Panc1 (cell line): ENCODE measurements around the gene EHBP1L1. TPM values are rescaled to one million over a fixed set of nuclear protein-coding genes. Genes with fewer than 3 reads are reported as not detected.
A peak's percentile ranks its signal among the peaks of the same experiment; 100 is the strongest.
"Not testable (repeated sequence)": the region's sequence is repeated elsewhere in the genome, so short reads cannot be mapped to it uniquely, and the experiment has no call there.

Source experiments
- ATAC-seq: fragments of 200-7000 bp; cut with Tn5 transposase; 2 replicates; pipeline ENCODE4 v1.9.1; 2020; ENCODE audit warnings: mild to moderate bottlenecking, moderate library complexity
- BruUV-seq: library from RNA; stranded (reverse); fragments of 400-500 nt; replicated peaks from 2 replicates; lab custom pipeline; 2021; lab: Mats Ljungman, UMichigan
- CTCF ChIA-PET: fragments of 300-600 bp; sonication (Branson Sonifier 250); formaldehyde crosslinking; loops from one replicate; lab custom pipeline; 2022; ENCODE audit warnings: antibody characterized with exemption; lab: Charles Lee
- POLR2A ChIA-PET: fragments of 300-600 bp; sonication (Branson Sonifier 250); formaldehyde crosslinking; loops from one replicate; lab custom pipeline; 2022; ENCODE audit warnings: antibody characterized with exemption; lab: Charles Lee
- DNase-seq: peaks from one replicate; pipeline ENCODE4 v3.0.0-alpha.2; 2010; ENCODE audit warnings: low read depth, low spot score
- H3K27ac ChIP-seq: 2 replicates; pipeline ENCODE4 v1.5.1; 2011; ENCODE audit warnings: mild to moderate bottlenecking, low read length, inconsistent platforms
- H3K27me3 ChIP-seq: fragments of 200-500 bp; sonication (Bioruptor generic); 2 replicates; pipeline ENCODE4 v1.6.0; 2014; ENCODE audit warnings: low read length, inconsistent platforms; ENCODE audit not compliant: control insufficient read depth, insufficient read depth
- H3K36me3 ChIP-seq: fragments of 200-500 bp; sonication (Bioruptor generic); 2 replicates; pipeline ENCODE4 v1.5.1; 2014; ENCODE audit warnings: inconsistent platforms, mild to moderate bottlenecking, low read length, moderate library complexity; ENCODE audit not compliant: control insufficient read depth, insufficient read depth
- H3K4me1 ChIP-seq: 2 replicates; pipeline ENCODE4 v1.5.1; 2011; ENCODE audit warnings: inconsistent platforms, mild to moderate bottlenecking, low read length, moderate library complexity; ENCODE audit not compliant: control insufficient read depth, insufficient read depth
- H3K4me3 ChIP-seq, 2 experiments: 2 replicates each; pipeline ENCODE4 v1.5.1; 2011 to 2012; ENCODE audit warnings: low read depth in 2 of 2, low read length in 2 of 2, mild to moderate bottlenecking in 2 of 2, inconsistent platforms in 1 of 2, moderate library complexity in 1 of 2
- H3K9me3 ChIP-seq: fragments of 200-500 bp; sonication (Bioruptor generic); 2 replicates; pipeline ENCODE4 v1.5.1; 2014; ENCODE audit warnings: low read depth, mild to moderate bottlenecking, inconsistent platforms, low read length, moderate library complexity; ENCODE audit not compliant: control insufficient read depth, insufficient read depth
- CTCF ChIP-seq: fragments of 450-650 bp; IDR thresholded peaks from 2 replicates; pipeline ENCODE4 v1.5.1; 2017; ENCODE audit warnings: mild to moderate bottlenecking
- POLR2AphosphoS5 ChIP-seq: IDR thresholded peaks from 2 replicates; pipeline ENCODE4 v1.6.1; 2012; ENCODE audit warnings: mild to moderate bottlenecking, low read depth, low read length, moderate library complexity
- REST ChIP-seq, 2 experiments: IDR thresholded peaks; 2 replicates each; pipeline ENCODE4 v1.6.1; 2011 to 2012; ENCODE audit warnings: low read depth in 2 of 2, control low read depth in 1 of 2, low read length in 1 of 2, mild to moderate bottlenecking in 1 of 2, moderate library complexity in 1 of 2; ENCODE audit not compliant: insufficient read depth in 1 of 2
- SIN3A ChIP-seq: IDR thresholded peaks from 2 replicates; pipeline ENCODE4 v1.6.1; 2012; ENCODE audit warnings: low read depth, mild to moderate bottlenecking, low read length, moderate library complexity, borderline replicate concordance; ENCODE audit not compliant: insufficient read depth
- TCF7L2 ChIP-seq: IDR thresholded peaks from 2 replicates; pipeline ENCODE4 v1.6.1; 2011; ENCODE audit warnings: mild to moderate bottlenecking, low read depth, low read length, inconsistent platforms
- in situ Hi-C: cut with HindIII; loops from 2 replicates; pipeline ENCODE4 v1.10.0; 2016; ENCODE audit warnings: low sequenced_read_pairs, low pct_unique_long_range_greater_than_20kb
- intact Hi-C: fragments of 100-400 bp; cut with micrococcal nuclease; formaldehyde crosslinking; loops from one replicate; pipeline ENCODE4 v1.10.0; 2022; ENCODE audit not compliant: unreplicated experiment
- total RNA-seq: library from RNA; stranded (reverse); gene quantifications from one replicate; pipeline ENCODE4 v1.2.1, GENCODE V29; 2021; ENCODE audit not compliant: unreplicated experiment

EHBP1L1 gene
- total RNA-seq, 1 experiment from 2014 or later, result 108 TPM

- intact Hi-C loops, result loop anchor here (10.0 kb wide), 1 partner anchor 67 kb away; no protein-coding TSS in a partner anchor
- H3K4me1 ChIP-seq, result peaks cover 24% of the 10 kb centered on the region
- H3K36me3 ChIP-seq, result peaks cover 10% of the 10 kb centered on the region; the same call in 1 of the 2 replicates
- H3K9me3 ChIP-seq, result no peaks in the 10 kb centered on the region
- ATAC-seq (peak; percentile 90), DNase-seq (peak; percentile 69)
- no peak for TF ChIP-seq TCF7L2
- no peak for TF ChIP-seq REST (IDR thresholded peaks at IDR 0.05; ENCODE audit: insufficient read depth in 1 of 2, low read depth in 2 of 2, low read length in 1 of 2)
- TF ChIP-seq POLR2AphosphoS5, result peak; percentile 81
- 0 out of 2 replicates have a peak, but pooled peaks have one; percentile 52 for TF ChIP-seq SIN3A
- POLR2A ChIA-PET, result interaction anchor here (0.5 to 1.3 kb wide), 5 partner anchors 10 to 250 kb away, joined by 3 to 5 read pairs (median 3); partner anchors contain the start of gene FIBP
- CTCF ChIA-PET, result interaction anchor here (0.5 to 1.7 kb wide), 4 partner anchors 15 to 362 kb away, joined by 3 read pairs; partner anchors contain the start of gene PCNX3
- no TSS peak for BruUV-seq
- peak within 1 kb of the TSS; percentile 79 to 83 for H3K4me3 ChIP-seq
- in situ Hi-C loops, result no loop called here
- peak within 1 kb of the TSS; percentile 91 for H3K27ac ChIP-seq
- no peaks in the 10 kb centered on the region for H3K27me3 ChIP-seq
These were observed 62.1 kb downstream of the EHBP1L1 start, which contains the start of gene SIPA1 for GRCh38 chr11:65637794-65638419. TSS of gene SIPA1 (plus strand) at chr11:65638101. CDS start at chr11:65640922, 2,821 bp downstream.

GRCh38 chr11:65639228-65639597 lies 63.4 kb downstream of the EHBP1L1 start:
- BruUV-seq, H3K27ac ChIP-seq, H3K36me3 ChIP-seq, in situ Hi-C loops, H3K4me3 ChIP-seq, ATAC-seq, DNase-seq, H3K9me3 ChIP-seq, H3K27me3 ChIP-seq, POLR2A ChIA-PET: not testable (repeated sequence)
- CTCF ChIA-PET, result interaction anchor here (1.7 kb wide), 1 partner anchor 24 kb away, joined by 3 read pairs; the partner anchor contains the start of gene PCNX3
- intact Hi-C loops, result loop anchor here (10.0 kb wide), 1 partner anchor 66 kb away; no protein-coding TSS in a partner anchor
- H3K4me1 ChIP-seq, result peaks cover 24% of the 10 kb centered on the region

GRCh38 chr11:65639623-65640482 lies 64.0 kb downstream of the EHBP1L1 start:
- ChIA-PET CTCF (no interaction called here), POLR2A (no interaction called here)
- no TSS peak for BruUV-seq
- Histone ChIP-seq H3K9me3 (no peaks in the 10 kb centered on the region), H3K27me3 (no peaks in the 10 kb centered on the region), H3K27ac (no peak overlapping the region), H3K4me3 (no peak overlapping the region), H3K36me3 (peaks cover 4% of the 10 kb centered on the region; the same call in 1 of the 2 replicates), H3K4me1 (peaks cover 24% of the 10 kb centered on the region)
- intact Hi-C loops (loop anchor here (10.0 kb wide), 1 partner anchor 65 kb away; no protein-coding TSS in a partner anchor), in situ Hi-C loops (no loop called here)
- no peak for ATAC-seq
- no peak for TF ChIP-seq CTCF
- no peak for TF ChIP-seq REST (IDR thresholded peaks at IDR 0.05; ENCODE audit: insufficient read depth in 1 of 2, low read depth in 2 of 2, low read length in 1 of 2)
- no peak for TF ChIP-seq POLR2AphosphoS5
- no peak for TF ChIP-seq TCF7L2
- no peak for TF ChIP-seq SIN3A
- DNase-seq, result no peak
